Esophagus muscularis mucosa (tissue), 4 donors: Measurements from ENCODE around the gene ZC3H8. TPM values are rescaled to one million over a fixed set of nuclear protein-coding genes. Genes with fewer than 3 reads are reported as not detected.

Experiments used
- DNase-seq: peaks from one replicate; pipeline ENCODE4 v3.0.0-alpha.2; 2017; ENCODE audit errors: extremely low spot score
- H3K27ac ChIP-seq, 4 donors: fragments of 200-600 bp; sonication (generic); replicated peaks in 1 of 4; 1 replicate in 3 of 4; 2 replicates in 1 of 4; pipeline ENCODE4 v1.5.1; 2016 to 2019; ENCODE audit warnings: mild to moderate bottlenecking in 1 of 4
- H3K27me3 ChIP-seq, 4 donors: fragments of 200-600 bp; sonication (generic); one replicate each; pipeline versions ENCODE4 v1.5.1 to v1.6.0; 2016 to 2019
- H3K36me3 ChIP-seq, 4 donors: fragments of 200-600 bp; sonication (generic); one replicate each; pipeline ENCODE4 v1.5.1; 2016 to 2019
- H3K4me1 ChIP-seq, 4 donors: fragments of 200-600 bp; sonication (generic); one replicate each; pipeline ENCODE4 v1.5.1; 2016 to 2019
- H3K4me3 ChIP-seq, 4 donors: fragments of 200-600 bp; sonication (generic); 1 replicate in 2 of 4; 2 replicates in 2 of 4; pipeline ENCODE4 v1.5.1; 2016 to 2019; ENCODE audit warnings: mild to moderate bottlenecking in 4 of 4, moderate library complexity in 1 of 4
- H3K9me3 ChIP-seq, 4 donors: fragments of 200-600 bp; sonication (generic); 1 replicate in 3 of 4; 2 replicates in 1 of 4; pipeline ENCODE4 v1.5.1; 2016 to 2019
- CTCF ChIP-seq, 3 experiments: fragments of 200-600 bp in 2 of 3; fragments of 450-650 bp in 1 of 3; sonication (generic) in 2 of 3; IDR thresholded peaks; one replicate each; pipeline ENCODE4 v1.5.1; 2017 to 2019; ENCODE audit warnings: antibody characterized with exemption in 3 of 3, mild to moderate bottlenecking in 2 of 3, moderate library complexity in 1 of 3
- EP300 ChIP-seq: sonication (generic); formaldehyde crosslinking; IDR thresholded peaks from one replicate; pipeline ENCODE4 v1.6.1; 2017; ENCODE audit warnings: antibody characterized with exemption
- POLR2A ChIP-seq: fragments of 450-650 bp; IDR thresholded peaks from one replicate; pipeline ENCODE4 v1.6.1; 2017; ENCODE audit warnings: antibody characterized with exemption, moderate library complexity, mild to moderate bottlenecking, low read depth
- POLR2AphosphoS5 ChIP-seq, 2 donors: sonication (generic); formaldehyde crosslinking; IDR thresholded peaks; one replicate each; pipeline ENCODE4 v1.6.1; 2017; ENCODE audit warnings: antibody characterized with exemption in 2 of 2
- WGBS: methylation state at CpG from one replicate; pipeline ENCODE4 v1.1.5; 2018; 5-methylcytosine and 5-hydroxymethylcytosine counted together
- intact Hi-C: fragments of 100-400 bp; cut with DNase I; formaldehyde crosslinking; loops from one replicate; pipeline ENCODE4 v1.15.1; 2023
- total RNA-seq, 4 donors: library from RNA; depleted of rRNA; stranded (reverse); fragments of >200 nt; gene quantifications; one replicate each; pipeline versions ENCODE4 v1.1.0 to v1.2.1, GENCODE V29; 2016

ZC3H8 gene
- total RNA-seq, 4 donors from 2014 or later: 3.7 to 8.6 (median 5.7) TPM

GRCh38 chr2:112166806-112167499 lies 87.9 kb downstream of the ZC3H8 start:
- intact Hi-C loops: no loop called here
- no peaks in the 10 kb centered on the region for H3K4me1 ChIP-seq
- DNase-seq: no peak
- H3K27ac ChIP-seq: no peak overlapping the region
- no peaks in the 10 kb centered on the region for H3K27me3 ChIP-seq
- no peaks in the 10 kb centered on the region for H3K9me3 ChIP-seq
- no peak overlapping the region for H3K4me3 ChIP-seq
- H3K36me3 ChIP-seq: no peaks in the 10 kb centered on the region
- TF ChIP-seq POLR2A: no peak
- no peak for TF ChIP-seq CTCF (IDR thresholded peaks at IDR 0.05)
- TF ChIP-seq POLR2AphosphoS5 (IDR thresholded peaks at IDR 0.05): no peak
- TF ChIP-seq EP300: no peak
- WGBS: 98% methylated on average over 13 of the region's 14 CpGs

- intact Hi-C loops: no loop called here
- H3K4me3 ChIP-seq: no peak overlapping the region
- TF ChIP-seq CTCF (IDR thresholded peaks at IDR 0.05) (no peak), EP300 (no peak), POLR2AphosphoS5 (IDR thresholded peaks at IDR 0.05) (no peak), POLR2A (no peak)
- no peaks in the 10 kb centered on the region for H3K4me1 ChIP-seq
- H3K27ac ChIP-seq: no peak overlapping the region
- no peak for DNase-seq
- no peaks in the 10 kb centered on the region for H3K36me3 ChIP-seq
- WGBS: 91% methylated on average over 4 of the region's 4 CpGs
- H3K9me3 ChIP-seq: no peaks in the 10 kb centered on the region
- no peaks in the 10 kb centered on the region for H3K27me3 ChIP-seq
These were observed 89.5 kb downstream of the ZC3H8 start for GRCh38 chr2:112165296-112165695.

GRCh38 chr2:112164876-112165275 lies 90.0 kb downstream of the ZC3H8 start:
- 88% methylated on average over 11 of the region's 11 CpGs for whole genome bisulfite sequencing
- no peak for DNase-seq
- H3K27ac ChIP-seq: no peak overlapping the region
- H3K27me3 ChIP-seq: no peaks in the 10 kb centered on the region
- intact Hi-C loops: no loop called here
- TF ChIP-seq CTCF (IDR thresholded peaks at IDR 0.05) (no peak), POLR2A (no peak), EP300 (no peak), POLR2AphosphoS5 (IDR thresholded peaks at IDR 0.05) (no peak)
- H3K9me3 ChIP-seq: no peaks in the 10 kb centered on the region
- H3K4me1 ChIP-seq: no peaks in the 10 kb centered on the region
- no peak overlapping the region for H3K4me3 ChIP-seq
- no peaks in the 10 kb centered on the region for H3K36me3 ChIP-seq

- intact Hi-C loops: no loop called here
- no peak overlapping the region for H3K4me3 ChIP-seq
- H3K27me3 ChIP-seq: no peaks in the 10 kb centered on the region
- TF ChIP-seq POLR2AphosphoS5 (IDR thresholded peaks at IDR 0.05) (no peak), POLR2A (no peak), CTCF (IDR thresholded peaks at IDR 0.05) (no peak), EP300 (no peak)
- H3K36me3 ChIP-seq: no peaks in the 10 kb centered on the region
- H3K4me1 ChIP-seq: no peaks in the 10 kb centered on the region
- no peak overlapping the region for H3K27ac ChIP-seq
- WGBS: 82% methylated on average over 9 of the region's 9 CpGs
- DNase-seq: no peak
- H3K9me3 ChIP-seq: no peaks in the 10 kb centered on the region
These were observed 91.3 kb downstream of the ZC3H8 start for GRCh38 chr2:112163541-112163981.

- TF ChIP-seq CTCF (IDR thresholded peaks at IDR 0.05) (no peak), POLR2A (no peak), POLR2AphosphoS5 (IDR thresholded peaks at IDR 0.05) (no peak), EP300 (no peak)
- intact Hi-C loops: no loop called here
- Histone ChIP-seq H3K36me3 (no peaks in the 10 kb centered on the region), H3K4me1 (no peaks in the 10 kb centered on the region), H3K4me3 (no peak overlapping the region), H3K9me3 (no peaks in the 10 kb centered on the region), H3K27me3 (no peaks in the 10 kb centered on the region), H3K27ac (no peak overlapping the region)
- WGBS: 94% methylated on average over 11 of the region's 11 CpGs
- DNase-seq: no peak
These were observed 91.9 kb downstream of the ZC3H8 start for GRCh38 chr2:112162956-112163355.
